GM19372 (cell line): Measurements from ENCODE around the gene AMT.
A peak's percentile ranks its signal among the peaks of the same experiment; 100 is the strongest.
"Not testable (repeated sequence)": the region's sequence is repeated elsewhere in the genome, so short reads cannot be mapped to it uniquely, and the experiment has no call there.

Experiments
- ATAC-seq: cut with Tn5 transposase; IDR thresholded peaks from one replicate; pipeline ENCODE4 v1.9.1; 2021; ENCODE audit warnings: mild to moderate bottlenecking, low read depth, moderate library complexity; ENCODE audit not compliant: unreplicated experiment

Gene AMT

GRCh38 chr3:49427586-49427985 lies 5.3 kb upstream of the AMT start:
- ATAC-seq: no peak

GRCh38 chr3:49424816-49425215 lies 2.5 kb upstream of the AMT start:
- no peak for ATAC-seq

DNA sequence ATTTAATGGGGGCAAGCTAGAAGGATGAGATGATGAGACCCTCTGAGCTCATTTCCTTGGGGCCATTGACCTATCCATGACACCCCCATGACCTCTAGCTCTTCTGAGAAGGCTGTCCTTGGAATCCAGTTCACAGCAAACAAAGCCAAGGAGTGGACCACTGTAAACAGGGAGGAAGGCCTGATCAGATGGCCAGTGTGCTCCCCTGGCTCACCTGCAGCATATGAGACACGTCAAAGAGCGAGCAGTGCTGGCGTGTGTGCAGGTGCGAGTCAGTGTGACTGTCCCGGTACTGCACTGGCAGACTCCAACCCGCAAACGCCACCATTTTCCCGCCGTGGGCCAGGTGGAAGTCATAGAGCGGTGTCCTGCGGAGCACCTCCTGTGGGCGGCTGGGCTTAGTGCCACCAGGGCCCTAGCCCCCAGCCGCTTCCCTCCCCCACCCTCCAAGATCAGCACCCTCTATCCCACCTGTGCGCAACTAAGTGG lies 339 bp downstream of the AMT start:
- no peak for ATAC-seq

GRCh38 chr3:49417516-49418120 lies 4.7 kb downstream of the AMT start:
- no peak for ATAC-seq

DNA sequence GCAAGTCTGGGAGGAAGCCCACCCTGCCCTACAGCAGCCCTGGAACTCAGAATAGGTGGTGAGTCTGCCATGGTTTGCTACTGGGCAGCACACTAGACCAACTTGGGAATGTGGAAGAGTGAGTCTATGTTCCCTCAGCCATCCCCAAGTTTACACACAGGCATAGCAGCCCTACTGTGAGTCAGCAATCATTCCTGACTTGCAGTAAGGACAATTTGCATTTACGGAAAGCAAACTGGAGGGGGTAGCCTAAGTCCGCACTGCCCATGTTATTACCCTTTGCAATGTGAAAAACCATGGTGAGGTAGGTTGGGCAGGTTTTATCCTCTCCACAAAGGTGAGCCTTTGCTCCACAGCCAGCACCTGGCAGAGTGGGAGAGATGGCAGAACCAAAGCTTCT lies 5.4 kb downstream of the AMT start:
- no peak for ATAC-seq

GRCh38 chr3:49415931-49416601 lies 6.2 kb downstream of the AMT start:
- no peak for ATAC-seq

DNA sequence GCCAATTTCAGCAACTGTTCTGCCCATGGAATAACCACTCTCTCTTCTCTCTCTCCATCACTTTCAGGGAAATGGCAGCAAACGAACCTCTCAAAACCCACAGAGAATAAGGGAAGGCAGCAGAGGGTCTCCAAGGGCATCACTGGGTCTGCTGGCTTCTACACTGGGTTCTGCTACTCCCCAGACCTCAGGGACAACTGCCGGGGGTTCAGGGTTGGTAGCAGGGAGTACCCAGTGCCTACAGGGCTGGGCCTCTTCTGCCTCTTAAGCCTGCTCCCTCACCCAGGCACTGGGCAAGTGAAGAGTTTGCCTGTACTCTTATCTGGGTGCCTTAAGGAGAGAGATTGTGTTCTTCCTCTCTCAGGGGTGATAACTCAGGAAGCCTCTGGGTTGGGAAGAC lies 7.5 kb downstream of the AMT start:
- no peak for ATAC-seq

GRCh38 chr3:49413338-49413734 lies 8.9 kb downstream of the AMT start:
- no peak for ATAC-seq

- no peak for ATAC-seq
Observed at GRCh38 chr3:49412632-49413337, 9.5 kb downstream of the AMT start.

DNA sequence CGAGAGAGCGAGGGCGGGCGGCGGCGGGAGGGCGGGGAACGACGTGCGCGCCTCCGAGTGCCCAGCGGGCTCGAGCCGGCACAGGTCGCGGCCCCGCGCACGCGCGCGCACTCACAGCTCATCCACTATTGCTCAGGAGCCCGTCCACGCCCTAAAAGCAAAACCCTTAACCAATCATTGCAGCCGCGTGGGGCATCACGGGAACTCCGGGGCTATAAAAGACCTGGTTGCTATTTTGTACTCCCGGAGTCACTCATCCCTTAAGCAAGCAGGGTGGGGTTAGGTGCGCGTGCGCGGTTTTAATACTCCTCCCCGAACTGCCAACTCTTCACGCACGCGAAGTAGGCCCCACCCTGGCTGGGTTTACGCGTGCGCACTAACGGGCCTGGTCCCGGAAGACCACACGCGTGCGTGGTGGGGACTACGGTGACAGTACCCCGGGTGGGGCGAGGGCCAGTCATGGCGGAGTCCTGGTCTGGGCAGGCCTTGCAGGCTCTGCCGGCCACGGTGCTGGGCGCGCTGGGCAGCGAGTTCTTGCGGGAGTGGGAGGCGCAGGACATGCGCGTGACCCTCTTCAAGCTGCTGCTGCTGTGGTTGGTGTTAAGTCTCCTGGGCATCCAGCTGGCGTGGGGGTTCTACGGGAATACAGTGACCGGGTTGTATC lies 10.2 kb downstream of the AMT start, which contains the start of the genes RHOA and TCTA:
TSS of gene RHOA (minus strand) at position 9 of the 664 bp plus-strand sequence. CDS start 36,387 bp downstream, outside the sequence.
TSS of gene TCTA (plus strand) at position 456 of the 664 bp plus-strand sequence. CDS start at position 460, 4 bp downstream.
- ATAC-seq: peak; percentile 75

DNA sequence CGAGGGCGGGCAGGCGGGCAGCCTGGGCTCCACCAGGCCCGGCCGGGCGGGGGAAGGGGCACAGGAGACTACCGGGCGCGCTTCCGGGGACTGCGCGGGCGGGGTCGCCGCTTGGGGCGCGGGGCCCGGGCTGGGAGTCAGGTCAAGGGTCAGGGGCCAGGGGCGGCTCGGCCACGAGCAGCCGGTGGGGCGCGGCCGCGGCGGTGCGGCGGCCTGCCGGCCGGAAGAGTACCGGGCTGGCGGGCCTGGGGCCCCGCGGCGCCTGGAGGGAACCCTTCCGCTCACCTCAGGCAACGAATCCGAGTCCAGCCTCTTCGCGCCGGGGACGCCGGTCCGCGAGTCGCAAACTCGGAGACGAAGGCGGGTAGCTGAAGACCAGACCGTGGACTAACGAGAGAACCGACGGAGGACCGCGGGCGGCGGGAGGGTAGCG lies 10.7 kb downstream of the AMT start:
- peak; percentile 19 for ATAC-seq

DNA sequence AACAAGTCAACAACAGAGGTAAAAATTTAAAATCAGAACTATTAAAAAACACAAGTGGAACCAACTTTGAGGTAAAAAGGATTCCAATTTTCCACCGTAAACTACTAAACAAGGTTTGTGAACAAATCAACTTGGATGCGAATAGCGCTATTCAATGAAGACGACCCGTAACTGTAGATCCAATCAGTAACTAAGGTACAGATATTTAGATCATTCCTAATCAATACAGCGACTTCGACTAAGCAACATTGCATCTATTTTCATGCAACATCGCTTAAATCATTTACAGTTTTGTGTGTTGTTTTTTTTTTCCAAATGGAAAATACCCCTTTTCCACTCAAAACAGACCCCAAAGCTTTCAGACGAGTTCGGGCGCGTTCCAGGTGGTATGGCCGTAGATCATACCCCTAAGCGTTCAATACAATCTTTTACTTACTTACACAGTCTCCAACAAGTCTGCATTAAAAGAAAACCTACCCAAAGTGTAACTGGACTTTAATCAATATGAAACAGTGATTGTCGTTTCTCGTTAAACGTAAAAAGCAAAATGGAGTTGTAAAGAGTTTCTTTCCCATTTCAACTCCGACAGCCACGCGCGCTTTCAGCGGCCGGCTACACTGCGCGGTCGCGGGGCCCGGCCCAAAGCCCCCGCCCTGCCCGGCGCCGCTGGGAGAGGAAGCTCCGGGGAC lies 11.3 kb downstream of the AMT start:
- ATAC-seq: no peak

- ATAC-seq: no peak
Observed at GRCh38 chr3:49410066-49410845, 12.0 kb downstream of the AMT start.

- ATAC-seq: no peak
Observed at GRCh38 chr3:49406571-49407565, 15.4 kb downstream of the AMT start.

- ATAC-seq: not testable (repeated sequence)
Observed at GRCh38 chr3:49405570-49405969, 16.7 kb downstream of the AMT start.

DNA sequence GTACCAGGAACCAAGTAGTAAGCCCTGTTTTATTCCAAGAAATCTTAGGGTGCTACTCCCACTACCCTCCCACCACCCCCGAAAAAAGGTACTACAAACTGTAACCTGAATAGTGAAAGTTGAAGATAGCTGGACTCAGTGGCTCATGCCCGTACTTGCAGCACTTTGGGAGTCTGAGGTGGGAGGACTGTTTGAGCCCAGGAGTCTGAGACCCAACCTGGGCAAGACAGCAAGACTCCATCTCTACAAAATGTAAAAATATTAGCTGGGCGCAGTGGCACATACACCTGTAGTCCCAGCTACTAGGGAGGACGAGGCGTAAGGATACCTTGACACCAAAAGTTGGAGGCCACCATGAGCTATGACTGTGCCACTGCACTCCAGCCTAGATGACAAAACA lies 18.4 kb downstream of the AMT start:
- no peak for ATAC-seq

GRCh38 chr3:49401766-49402165 lies 20.5 kb downstream of the AMT start:
- ATAC-seq: no peak

GRCh38 chr3:49399461-49399860 lies 22.8 kb downstream of the AMT start:
- ATAC-seq: no peak
